K562 (cell line): Measurements from ENCODE around the gene CRADD. TPM values are rescaled to one million over a fixed set of nuclear protein-coding genes. Genes with fewer than 3 reads are reported as not detected.

Experiments
- FOXM1 ChIP-seq, 2 experiments: fragments of 450-650 bp in 1 of 2; sonication (generic) in 1 of 2; formaldehyde crosslinking in 1 of 2; IDR thresholded peaks; 2 replicates each; pipeline versions ENCODE4 v1.6.1 to v1.9.0; 2017 to 2022; ENCODE audit warnings: low read depth in 2 of 2, mild to moderate bottlenecking in 2 of 2, missing genetic modification reagents in 1 of 2, moderate library complexity in 1 of 2
- HDAC1 ChIP-seq, 2 experiments: fragments of 450-650 bp; IDR thresholded peaks; 2 replicates each; pipeline ENCODE4 v1.6.1; 2016 to 2017; ENCODE audit warnings: inconsistent platforms in 1 of 2, mild to moderate bottlenecking in 1 of 2, moderate library complexity in 1 of 2
- JUN ChIP-seq, 2 experiments: sonication (generic) in 1 of 2; formaldehyde crosslinking in 1 of 2; IDR thresholded peaks; 2 replicates each; pipeline versions ENCODE4 v1.6.1 to v1.8.0; 2012 to 2022; ENCODE audit warnings: borderline replicate concordance in 2 of 2, mild to moderate bottlenecking in 2 of 2, improper control_type of control experiment in 1 of 2, low read depth in 1 of 2, low read length in 1 of 2, missing genetic modification reagents in 1 of 2
- L3MBTL2 ChIP-seq: fragments of 450-650 bp; IDR thresholded peaks from 2 replicates; pipeline ENCODE4 v1.6.1; 2016; ENCODE audit warnings: mild to moderate bottlenecking, moderate library complexity
- SIN3A ChIP-seq, 2 experiments: fragments of 150-350 bp in 1 of 2; IDR thresholded peaks; 2 replicates each; pipeline ENCODE4 v1.6.1; 2011 to 2016; ENCODE audit warnings: borderline replicate concordance in 2 of 2, low read depth in 2 of 2, low read length in 2 of 2, mild to moderate bottlenecking in 2 of 2, moderate library complexity in 2 of 2; ENCODE audit not compliant: control insufficient read depth in 1 of 2
- SOX6 ChIP-seq: fragments of 450-650 bp; IDR thresholded peaks from 2 replicates; pipeline ENCODE4 v1.6.1; 2014; ENCODE audit warnings: mild to moderate bottlenecking
- ZNF12 ChIP-seq: sonication (generic); formaldehyde crosslinking; IDR thresholded peaks from 2 replicates; pipeline ENCODE4 v1.4.0; 2020; ENCODE audit warnings: mild to moderate bottlenecking, missing genetic modification reagents
- ZNF133 ChIP-seq: fragments of 250-450 bp; sonication (Bioruptor Pico); IDR thresholded peaks from 2 replicates; pipeline ENCODE4 v1.4.0; 2020; ENCODE audit warnings: mild to moderate bottlenecking
- ZNF644 ChIP-seq: fragments of 200-800 bp; sonication (Bioruptor generic); IDR thresholded peaks from 2 replicates; pipeline ENCODE4 v1.6.1; 2016; ENCODE audit warnings: low read depth, missing genetic modification characterization, missing compliant biosample characterization
- polyA plus RNA-seq, 8 experiments: library from polyadenylated mRNA; depleted of rRNA in 4 of 8; stranded (reverse) in 5 of 8; unstranded in 3 of 8; fragments of >200 nt; fragmentation: Nextera tagmentation in 2 of 8; fragmentation: Illumina TruSeq in 1 of 8; extraction: Ambion mirVana in 2 of 8; extraction: Trizol in 1 of 8; gene quantifications; 2 replicates each; pipeline versions ENCODE4 v1.2.1 to v1.2.3, GENCODE V29; 2011 to 2014; ENCODE audit warnings: inconsistent platforms in 1 of 8, missing spikeins in 1 of 8
- total RNA-seq, 7 experiments: library from RNA; depleted of rRNA in 6 of 7; stranded (reverse); fragments of >200 nt in 6 of 7; fragmentation: Illumina TruSeq in 2 of 7; extraction: Trizol in 2 of 7; gene quantifications; 2 replicates each; pipeline versions ENCODE4 v1.2.1 to v1.2.3, GENCODE V29; 2011 to 2021; ENCODE audit warnings: low replicate concordance in 1 of 7
- TF ChIP-seq, protein P1 (sequence below): sonication (generic); formaldehyde crosslinking; IDR thresholded peaks from 2 replicates; pipeline ENCODE4 v1.8.0; 2023; ENCODE audit warnings: missing genetic modification reagents, mild to moderate bottlenecking, borderline replicate concordance
- TF ChIP-seq, protein P2 (sequence below): fragments of 450-650 bp; IDR thresholded peaks from 2 replicates; pipeline ENCODE4 v1.6.1; 2017; ENCODE audit warnings: antibody characterized with exemption, mild to moderate bottlenecking

The CRADD gene
- total and polyA plus RNA-seq, 9 of the 15 experiments (the other 6 are each of a cell fraction or from before 2014, with no cell fraction given) = 20.5 to 41.1 (median 25.9) TPM

GRCh38 chr12:93773122-93773871 is 96.1 kb downstream of the CRADD start (continued):
- TF ChIP-seq SIN3A (IDR thresholded peaks at IDR 0.05; ENCODE audit: borderline replicate concordance in 2 of 2, control insufficient read depth in 1 of 2, low read depth in 2 of 2, low read length in 2 of 2) (peak in 1 of 2 experiments; percentile 20; a peak in 1 of 4 replicates), HDAC1 (IDR thresholded peaks at IDR 0.05) (peak in 1 of 2 experiments; percentile 21; a peak in 1 of 4 replicates), SOX6 (peak; percentile 52; the same call in 1 of the 2 replicates), L3MBTL2 (peak; percentile 75), FOXM1 (IDR thresholded peaks at IDR 0.05; ENCODE audit: low read depth) (peak; percentile 50), FOXM1 (CRISPR knock-in tag; IDR thresholded peaks at IDR 0.05; ENCODE audit: low read depth) (no peak), JUN (IDR thresholded peaks at IDR 0.05; ENCODE audit: borderline replicate concordance, low read depth, low read length) (peak; percentile 36; the same call in 1 of the 2 replicates), JUN (CRISPR knock-in tag; IDR thresholded peaks at IDR 0.05; ENCODE audit: borderline replicate concordance) (no peak), ZNF644 (tag) (0 out of 2 replicates have a peak, but pooled peaks have one; percentile 39), ZNF12 (CRISPR knock-in tag) (peak; percentile 99), ZNF133 (no peak)
- TF ChIP-seq, protein P1, sequence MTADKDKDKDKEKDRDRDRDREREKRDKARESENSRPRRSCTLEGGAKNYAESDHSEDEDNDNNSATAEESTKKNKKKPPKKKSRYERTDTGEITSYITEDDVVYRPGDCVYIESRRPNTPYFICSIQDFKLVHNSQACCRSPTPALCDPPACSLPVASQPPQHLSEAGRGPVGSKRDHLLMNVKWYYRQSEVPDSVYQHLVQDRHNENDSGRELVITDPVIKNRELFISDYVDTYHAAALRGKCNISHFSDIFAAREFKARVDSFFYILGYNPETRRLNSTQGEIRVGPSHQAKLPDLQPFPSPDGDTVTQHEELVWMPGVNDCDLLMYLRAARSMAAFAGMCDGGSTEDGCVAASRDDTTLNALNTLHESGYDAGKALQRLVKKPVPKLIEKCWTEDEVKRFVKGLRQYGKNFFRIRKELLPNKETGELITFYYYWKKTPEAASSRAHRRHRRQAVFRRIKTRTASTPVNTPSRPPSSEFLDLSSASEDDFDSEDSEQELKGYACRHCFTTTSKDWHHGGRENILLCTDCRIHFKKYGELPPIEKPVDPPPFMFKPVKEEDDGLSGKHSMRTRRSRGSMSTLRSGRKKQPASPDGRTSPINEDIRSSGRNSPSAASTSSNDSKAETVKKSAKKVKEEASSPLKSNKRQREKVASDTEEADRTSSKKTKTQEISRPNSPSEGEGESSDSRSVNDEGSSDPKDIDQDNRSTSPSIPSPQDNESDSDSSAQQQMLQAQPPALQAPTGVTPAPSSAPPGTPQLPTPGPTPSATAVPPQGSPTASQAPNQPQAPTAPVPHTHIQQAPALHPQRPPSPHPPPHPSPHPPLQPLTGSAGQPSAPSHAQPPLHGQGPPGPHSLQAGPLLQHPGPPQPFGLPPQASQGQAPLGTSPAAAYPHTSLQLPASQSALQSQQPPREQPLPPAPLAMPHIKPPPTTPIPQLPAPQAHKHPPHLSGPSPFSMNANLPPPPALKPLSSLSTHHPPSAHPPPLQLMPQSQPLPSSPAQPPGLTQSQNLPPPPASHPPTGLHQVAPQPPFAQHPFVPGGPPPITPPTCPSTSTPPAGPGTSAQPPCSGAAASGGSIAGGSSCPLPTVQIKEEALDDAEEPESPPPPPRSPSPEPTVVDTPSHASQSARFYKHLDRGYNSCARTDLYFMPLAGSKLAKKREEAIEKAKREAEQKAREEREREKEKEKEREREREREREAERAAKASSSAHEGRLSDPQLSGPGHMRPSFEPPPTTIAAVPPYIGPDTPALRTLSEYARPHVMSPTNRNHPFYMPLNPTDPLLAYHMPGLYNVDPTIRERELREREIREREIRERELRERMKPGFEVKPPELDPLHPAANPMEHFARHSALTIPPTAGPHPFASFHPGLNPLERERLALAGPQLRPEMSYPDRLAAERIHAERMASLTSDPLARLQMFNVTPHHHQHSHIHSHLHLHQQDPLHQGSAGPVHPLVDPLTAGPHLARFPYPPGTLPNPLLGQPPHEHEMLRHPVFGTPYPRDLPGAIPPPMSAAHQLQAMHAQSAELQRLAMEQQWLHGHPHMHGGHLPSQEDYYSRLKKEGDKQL (CRISPR knock-in tag) = no peak
- TF ChIP-seq, protein P2, sequence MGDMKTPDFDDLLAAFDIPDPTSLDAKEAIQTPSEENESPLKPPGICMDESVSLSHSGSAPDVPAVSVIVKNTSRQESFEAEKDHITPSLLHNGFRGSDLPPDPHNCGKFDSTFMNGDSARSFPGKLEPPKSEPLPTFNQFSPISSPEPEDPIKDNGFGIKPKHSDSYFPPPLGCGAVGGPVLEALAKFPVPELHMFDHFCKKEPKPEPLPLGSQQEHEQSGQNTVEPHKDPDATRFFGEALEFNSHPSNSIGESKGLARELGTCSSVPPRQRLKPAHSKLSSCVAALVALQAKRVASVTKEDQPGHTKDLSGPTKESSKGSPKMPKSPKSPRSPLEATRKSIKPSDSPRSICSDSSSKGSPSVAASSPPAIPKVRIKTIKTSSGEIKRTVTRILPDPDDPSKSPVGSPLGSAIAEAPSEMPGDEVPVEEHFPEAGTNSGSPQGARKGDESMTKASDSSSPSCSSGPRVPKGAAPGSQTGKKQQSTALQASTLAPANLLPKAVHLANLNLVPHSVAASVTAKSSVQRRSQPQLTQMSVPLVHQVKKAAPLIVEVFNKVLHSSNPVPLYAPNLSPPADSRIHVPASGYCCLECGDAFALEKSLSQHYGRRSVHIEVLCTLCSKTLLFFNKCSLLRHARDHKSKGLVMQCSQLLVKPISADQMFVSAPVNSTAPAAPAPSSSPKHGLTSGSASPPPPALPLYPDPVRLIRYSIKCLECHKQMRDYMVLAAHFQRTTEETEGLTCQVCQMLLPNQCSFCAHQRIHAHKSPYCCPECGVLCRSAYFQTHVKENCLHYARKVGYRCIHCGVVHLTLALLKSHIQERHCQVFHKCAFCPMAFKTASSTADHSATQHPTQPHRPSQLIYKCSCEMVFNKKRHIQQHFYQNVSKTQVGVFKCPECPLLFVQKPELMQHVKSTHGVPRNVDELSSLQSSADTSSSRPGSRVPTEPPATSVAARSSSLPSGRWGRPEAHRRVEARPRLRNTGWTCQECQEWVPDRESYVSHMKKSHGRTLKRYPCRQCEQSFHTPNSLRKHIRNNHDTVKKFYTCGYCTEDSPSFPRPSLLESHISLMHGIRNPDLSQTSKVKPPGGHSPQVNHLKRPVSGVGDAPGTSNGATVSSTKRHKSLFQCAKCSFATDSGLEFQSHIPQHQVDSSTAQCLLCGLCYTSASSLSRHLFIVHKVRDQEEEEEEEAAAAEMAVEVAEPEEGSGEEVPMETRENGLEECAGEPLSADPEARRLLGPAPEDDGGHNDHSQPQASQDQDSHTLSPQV = peak; percentile 42; the same call in 1 of the 2 replicates
